ENCODE results near the gene B9D2. TPM values are rescaled to one million over a fixed set of nuclear protein-coding genes. Genes with fewer than 3 reads are reported as not detected.
"Not testable (repeated sequence)": the region's sequence is repeated elsewhere in the genome, so short reads cannot be mapped to it uniquely, and the experiment has no call there.

Gene B9D2
- total RNA-seq, 1 donor from 2014 or later: 1.1 TPM

- TF ChIP-seq, protein P1, sequence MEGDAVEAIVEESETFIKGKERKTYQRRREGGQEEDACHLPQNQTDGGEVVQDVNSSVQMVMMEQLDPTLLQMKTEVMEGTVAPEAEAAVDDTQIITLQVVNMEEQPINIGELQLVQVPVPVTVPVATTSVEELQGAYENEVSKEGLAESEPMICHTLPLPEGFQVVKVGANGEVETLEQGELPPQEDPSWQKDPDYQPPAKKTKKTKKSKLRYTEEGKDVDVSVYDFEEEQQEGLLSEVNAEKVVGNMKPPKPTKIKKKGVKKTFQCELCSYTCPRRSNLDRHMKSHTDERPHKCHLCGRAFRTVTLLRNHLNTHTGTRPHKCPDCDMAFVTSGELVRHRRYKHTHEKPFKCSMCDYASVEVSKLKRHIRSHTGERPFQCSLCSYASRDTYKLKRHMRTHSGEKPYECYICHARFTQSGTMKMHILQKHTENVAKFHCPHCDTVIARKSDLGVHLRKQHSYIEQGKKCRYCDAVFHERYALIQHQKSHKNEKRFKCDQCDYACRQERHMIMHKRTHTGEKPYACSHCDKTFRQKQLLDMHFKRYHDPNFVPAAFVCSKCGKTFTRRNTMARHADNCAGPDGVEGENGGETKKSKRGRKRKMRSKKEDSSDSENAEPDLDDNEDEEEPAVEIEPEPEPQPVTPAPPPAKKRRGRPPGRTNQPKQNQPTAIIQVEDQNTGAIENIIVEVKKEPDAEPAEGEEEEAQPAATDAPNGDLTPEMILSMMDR (IDR thresholded peaks at IDR 0.05; ENCODE audit: insufficient read depth, low read length, severe bottlenecking): no peak
- Histone ChIP-seq H3K4me3 (ENCODE audit: low read depth, low read length) (no peak overlapping the region), H3K27me3 (ENCODE audit: control insufficient read depth, insufficient read depth, low read length) (no peaks in the 10 kb centered on the region), H3K36me3 (ENCODE audit: control insufficient read depth, insufficient read depth, low read length) (no peaks in the 10 kb centered on the region)
- FAIRE-seq: no peak
- DNase-seq (ENCODE audit: low read depth): no peak
Observed at GRCh38 chr19:41372501-41372900, 8.6 kb upstream of the B9D2 start.

DNA sequence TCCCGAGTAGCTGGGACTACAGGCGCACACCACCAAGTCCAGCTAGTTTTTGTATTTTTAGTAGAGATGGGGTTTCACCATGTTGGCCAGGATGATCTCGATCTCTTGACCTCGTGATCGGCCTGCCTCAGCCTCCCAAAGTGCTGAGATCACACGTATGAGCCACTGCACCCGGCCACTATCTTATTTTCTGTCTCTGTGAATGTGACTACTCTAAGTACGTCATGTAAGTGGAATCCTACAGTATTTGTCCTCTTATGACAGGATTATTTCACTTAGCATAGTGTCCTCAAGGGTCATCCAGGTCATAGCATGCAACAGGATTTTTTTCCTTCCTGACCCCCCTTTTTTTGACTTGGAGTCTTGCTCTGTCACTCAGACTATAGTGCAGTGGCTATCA is 7.6 kb upstream of the B9D2 start:
- Histone ChIP-seq H3K27me3 (ENCODE audit: control insufficient read depth, insufficient read depth, low read length) (no peaks in the 10 kb centered on the region), H3K4me3 (ENCODE audit: low read depth, low read length) (no peak overlapping the region), H3K36me3 (ENCODE audit: control insufficient read depth, insufficient read depth, low read length) (no peaks in the 10 kb centered on the region)
- TF ChIP-seq, protein P1 (IDR thresholded peaks at IDR 0.05; ENCODE audit: insufficient read depth, low read length, severe bottlenecking): no peak
- DNase-seq (ENCODE audit: low read depth): no peak
- FAIRE-seq: no peak

GRCh38 chr19:41371119-41371518 is 7.2 kb upstream of the B9D2 start:
- DNase-seq (ENCODE audit: low read depth); H3K27me3 ChIP-seq (ENCODE audit: control insufficient read depth, insufficient read depth, low read length); H3K4me3 ChIP-seq (ENCODE audit: low read depth, low read length); H3K36me3 ChIP-seq (ENCODE audit: control insufficient read depth, insufficient read depth, low read length); FAIRE-seq: not testable (repeated sequence)

DNA sequence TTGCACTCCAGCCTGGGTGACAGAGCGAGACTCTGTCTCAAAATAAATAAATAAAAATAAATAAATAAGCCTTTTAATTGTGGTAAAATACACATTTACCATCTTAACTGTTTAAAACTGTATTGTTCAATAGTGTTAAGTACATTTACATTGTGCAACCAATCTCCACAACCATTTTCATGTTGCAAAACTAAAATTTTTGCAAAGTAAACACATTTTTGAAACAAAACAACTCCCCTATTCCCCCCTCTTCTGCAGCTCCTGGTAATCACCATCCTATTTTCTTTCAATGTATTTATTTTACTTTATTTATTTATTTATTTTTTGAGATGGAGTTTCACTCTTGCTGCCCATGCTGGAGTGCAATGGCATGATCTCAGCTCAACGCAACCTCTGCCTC is 5.8 kb upstream of the B9D2 start:
- TF ChIP-seq, protein P1 (IDR thresholded peaks at IDR 0.05; ENCODE audit: insufficient read depth, low read length, severe bottlenecking): no peak
- no peaks in the 10 kb centered on the region for H3K27me3 ChIP-seq (ENCODE audit: control insufficient read depth, insufficient read depth, low read length)
- FAIRE-seq (no peak), DNase-seq (ENCODE audit: low read depth) (no peak)
- no peaks in the 10 kb centered on the region for H3K36me3 ChIP-seq (ENCODE audit: control insufficient read depth, insufficient read depth, low read length)
- no peak overlapping the region for H3K4me3 ChIP-seq (ENCODE audit: low read depth, low read length)

- H3K4me3 ChIP-seq (ENCODE audit: low read depth, low read length): no peak overlapping the region
- H3K27me3 ChIP-seq (ENCODE audit: control insufficient read depth, insufficient read depth, low read length): no peaks in the 10 kb centered on the region
- TF ChIP-seq, protein P1 (IDR thresholded peaks at IDR 0.05; ENCODE audit: insufficient read depth, low read length, severe bottlenecking): no peak
- H3K36me3 ChIP-seq (ENCODE audit: control insufficient read depth, insufficient read depth, low read length): no peaks in the 10 kb centered on the region
- FAIRE-seq: peak; percentile 77
- peak; percentile 96 for DNase-seq (ENCODE audit: low read depth)
Observed at GRCh38 chr19:41367848-41368301, 3.9 kb upstream of the B9D2 start.

GRCh38 chr19:41366089-41366488 is 2.1 kb upstream of the B9D2 start:
- H3K4me3 ChIP-seq (ENCODE audit: low read depth, low read length): no peak overlapping the region
- FAIRE-seq: no peak
- TF ChIP-seq, protein P1 (IDR thresholded peaks at IDR 0.05; ENCODE audit: insufficient read depth, low read length, severe bottlenecking): no peak
- no peaks in the 10 kb centered on the region for H3K36me3 ChIP-seq (ENCODE audit: control insufficient read depth, insufficient read depth, low read length)
- no peaks in the 10 kb centered on the region for H3K27me3 ChIP-seq (ENCODE audit: control insufficient read depth, insufficient read depth, low read length)
- DNase-seq (ENCODE audit: low read depth): no peak
